ENCODE results near the gene AP1M2.

DNA sequence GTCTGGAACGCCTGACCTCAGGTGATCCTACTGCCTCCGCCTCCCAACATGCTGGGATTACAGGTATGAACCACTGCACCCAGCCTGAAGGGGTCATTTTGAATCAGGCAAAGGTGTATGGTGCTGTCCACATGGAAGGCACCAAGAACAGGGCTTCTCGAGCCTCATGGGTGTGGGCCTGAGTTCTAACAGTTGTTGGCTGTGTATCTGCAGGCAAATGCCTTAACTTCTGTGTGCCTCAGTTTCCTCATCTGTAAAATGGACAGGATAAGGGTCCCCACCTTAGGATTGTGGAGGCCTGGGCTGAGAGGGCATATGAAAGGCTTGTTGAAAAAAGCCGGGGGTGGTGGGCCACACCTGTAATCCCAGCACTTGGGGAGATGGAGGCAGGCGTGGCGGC, 9.2 kb downstream of the AP1M2 start:
- TF ChIP-seq, protein P1, sequence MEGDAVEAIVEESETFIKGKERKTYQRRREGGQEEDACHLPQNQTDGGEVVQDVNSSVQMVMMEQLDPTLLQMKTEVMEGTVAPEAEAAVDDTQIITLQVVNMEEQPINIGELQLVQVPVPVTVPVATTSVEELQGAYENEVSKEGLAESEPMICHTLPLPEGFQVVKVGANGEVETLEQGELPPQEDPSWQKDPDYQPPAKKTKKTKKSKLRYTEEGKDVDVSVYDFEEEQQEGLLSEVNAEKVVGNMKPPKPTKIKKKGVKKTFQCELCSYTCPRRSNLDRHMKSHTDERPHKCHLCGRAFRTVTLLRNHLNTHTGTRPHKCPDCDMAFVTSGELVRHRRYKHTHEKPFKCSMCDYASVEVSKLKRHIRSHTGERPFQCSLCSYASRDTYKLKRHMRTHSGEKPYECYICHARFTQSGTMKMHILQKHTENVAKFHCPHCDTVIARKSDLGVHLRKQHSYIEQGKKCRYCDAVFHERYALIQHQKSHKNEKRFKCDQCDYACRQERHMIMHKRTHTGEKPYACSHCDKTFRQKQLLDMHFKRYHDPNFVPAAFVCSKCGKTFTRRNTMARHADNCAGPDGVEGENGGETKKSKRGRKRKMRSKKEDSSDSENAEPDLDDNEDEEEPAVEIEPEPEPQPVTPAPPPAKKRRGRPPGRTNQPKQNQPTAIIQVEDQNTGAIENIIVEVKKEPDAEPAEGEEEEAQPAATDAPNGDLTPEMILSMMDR (conservative IDR thresholded peaks at IDR 0.05): no peak
- no peak for TF ChIP-seq EZH2 (IDR thresholded peaks at IDR 0.05; ENCODE audit: low read depth)

All from PC-9 (cell line).